Caco-2 (cell line): ENCODE results near the gene KRTAP12-1. TPM values are rescaled to one million over a fixed set of nuclear protein-coding genes. Genes with fewer than 3 reads are reported as not detected.

Experiments
- BruUV-seq: library from RNA; stranded (reverse); fragments of 400-500 nt; replicated peaks from 2 replicates; lab custom pipeline; 2021; lab: Mats Ljungman, UMichigan
- CTCF ChIA-PET: fragments of 300-600 bp; sonication (Branson Sonifier 250); formaldehyde crosslinking; loops from one replicate; lab custom pipeline; 2022; ENCODE audit warnings: antibody characterized with exemption; lab: Charles Lee
- POLR2A ChIA-PET: fragments of 300-600 bp; sonication (Branson Sonifier 250); formaldehyde crosslinking; loops from one replicate; lab custom pipeline; 2022; ENCODE audit warnings: antibody characterized with exemption; lab: Charles Lee
- DNase-seq, 2 experiments: peaks; one replicate each; pipeline versions ENCODE4 v3.0.0 to v3.0.0-alpha.2; 2020 to 2022
- H3K27me3 ChIP-seq: replicated peaks from 2 replicates; pipeline ENCODE4 v1.6.0; 2011; ENCODE audit warnings: low read length; ENCODE audit not compliant: control insufficient read depth, insufficient read depth
- H3K36me3 ChIP-seq: 2 replicates; pipeline ENCODE4 v1.5.1; 2011; ENCODE audit warnings: low read length; ENCODE audit not compliant: control insufficient read depth, insufficient read depth
- H3K4me1 ChIP-seq: fragments of 250-450 bp; sonication (Bioruptor Pico); 2 replicates; pipeline ENCODE4 v1.5.1; 2020; ENCODE audit warnings: mild to moderate bottlenecking
- H3K4me3 ChIP-seq: 2 replicates; pipeline ENCODE4 v1.5.1; 2011; ENCODE audit warnings: low read depth, mild to moderate bottlenecking, control low read depth, low read length
- H3K9me3 ChIP-seq: fragments of 250-450 bp; sonication (Bioruptor Pico); 2 replicates; pipeline ENCODE4 v1.5.1; 2020; ENCODE audit warnings: mild to moderate bottlenecking, moderate library complexity
- H3K27ac Mint-ChIP-seq: one replicate; pipeline ENCODE4 v1.8.0; 2022; ENCODE audit warnings: mixed read lengths; ENCODE audit not compliant: unreplicated experiment
- H3K27me3 Mint-ChIP-seq: one replicate; pipeline ENCODE4 v1.8.0; 2022; ENCODE audit warnings: mixed read lengths; ENCODE audit not compliant: insufficient read depth, unreplicated experiment
- H3K36me3 Mint-ChIP-seq: one replicate; pipeline ENCODE4 v1.8.0; 2022; ENCODE audit warnings: mild to moderate bottlenecking, mixed read lengths; ENCODE audit not compliant: insufficient read depth, unreplicated experiment
- H3K4me1 Mint-ChIP-seq: one replicate; pipeline ENCODE4 v1.8.0; 2022; ENCODE audit warnings: low read depth, mixed read lengths; ENCODE audit not compliant: unreplicated experiment
- H3K4me3 Mint-ChIP-seq: one replicate; pipeline ENCODE4 v1.8.0; 2022; ENCODE audit warnings: mild to moderate bottlenecking, moderate library complexity, mixed read lengths; ENCODE audit not compliant: unreplicated experiment
- H3K9me3 Mint-ChIP-seq: one replicate; pipeline ENCODE4 v1.8.0; 2022; ENCODE audit warnings: mixed read lengths; ENCODE audit not compliant: unreplicated experiment
- intact Hi-C: fragments of 100-400 bp; cut with micrococcal nuclease; formaldehyde crosslinking; loops from one replicate; pipeline ENCODE4 v1.10.0; 2022; ENCODE audit not compliant: unreplicated experiment
- total RNA-seq: library from RNA; stranded (reverse); gene quantifications from 2 replicates; pipeline ENCODE4 v1.2.3, GENCODE V29; 2022
- TF ChIP-seq, protein P1 (sequence below), 2 experiments: fragments of 200-600 bp in 1 of 2; IDR thresholded peaks; 1 replicate in 1 of 2; 2 replicates in 1 of 2; pipeline versions ENCODE4 v1.5.1 to v1.8.0; 2011 to 2022; ENCODE audit warnings: antibody characterized with exemption in 1 of 2, control low read depth in 1 of 2, inconsistent platforms in 1 of 2, low read depth in 1 of 2, low read length in 1 of 2, mild to moderate bottlenecking in 1 of 2, moderate library complexity in 1 of 2; ENCODE audit not compliant: insufficient read depth in 1 of 2, severe bottlenecking in 1 of 2, unreplicated experiment in 1 of 2

The KRTAP12-1 gene
- total RNA-seq, 1 experiment from 2014 or later: not detected

- H3K27ac Mint-ChIP-seq: no peak overlapping the region
- POLR2A ChIA-PET: no interaction called here
- H3K27me3 Mint-ChIP-seq: peaks cover 8% of the 10 kb centered on the region
- Histone ChIP-seq H3K9me3 (peaks cover 13% of the 10 kb centered on the region), H3K4me3 (no peak overlapping the region), H3K36me3 (no peaks in the 10 kb centered on the region), H3K4me1 (no peaks in the 10 kb centered on the region), H3K27me3 (no peaks in the 10 kb centered on the region)
- no peaks in the 10 kb centered on the region for H3K36me3 Mint-ChIP-seq
- no peaks in the 10 kb centered on the region for H3K4me1 Mint-ChIP-seq
- no TSS peak for BruUV-seq
- H3K4me3 Mint-ChIP-seq: no peak overlapping the region
- no peak for DNase-seq
- TF ChIP-seq, protein P1, sequence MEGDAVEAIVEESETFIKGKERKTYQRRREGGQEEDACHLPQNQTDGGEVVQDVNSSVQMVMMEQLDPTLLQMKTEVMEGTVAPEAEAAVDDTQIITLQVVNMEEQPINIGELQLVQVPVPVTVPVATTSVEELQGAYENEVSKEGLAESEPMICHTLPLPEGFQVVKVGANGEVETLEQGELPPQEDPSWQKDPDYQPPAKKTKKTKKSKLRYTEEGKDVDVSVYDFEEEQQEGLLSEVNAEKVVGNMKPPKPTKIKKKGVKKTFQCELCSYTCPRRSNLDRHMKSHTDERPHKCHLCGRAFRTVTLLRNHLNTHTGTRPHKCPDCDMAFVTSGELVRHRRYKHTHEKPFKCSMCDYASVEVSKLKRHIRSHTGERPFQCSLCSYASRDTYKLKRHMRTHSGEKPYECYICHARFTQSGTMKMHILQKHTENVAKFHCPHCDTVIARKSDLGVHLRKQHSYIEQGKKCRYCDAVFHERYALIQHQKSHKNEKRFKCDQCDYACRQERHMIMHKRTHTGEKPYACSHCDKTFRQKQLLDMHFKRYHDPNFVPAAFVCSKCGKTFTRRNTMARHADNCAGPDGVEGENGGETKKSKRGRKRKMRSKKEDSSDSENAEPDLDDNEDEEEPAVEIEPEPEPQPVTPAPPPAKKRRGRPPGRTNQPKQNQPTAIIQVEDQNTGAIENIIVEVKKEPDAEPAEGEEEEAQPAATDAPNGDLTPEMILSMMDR (IDR thresholded peaks at IDR 0.05; ENCODE audit: insufficient read depth in 1 of 2, low read depth in 1 of 2, low read length in 1 of 2, severe bottlenecking in 1 of 2, unreplicated experiment in 1 of 2): no peak
- intact Hi-C loops: no loop called here
- CTCF ChIA-PET: no interaction called here
- H3K9me3 Mint-ChIP-seq: peaks cover 55% of the 10 kb centered on the region
Observed at GRCh38 chr21:44644878-44645277, 37.1 kb downstream of the KRTAP12-1 start.

DNA sequence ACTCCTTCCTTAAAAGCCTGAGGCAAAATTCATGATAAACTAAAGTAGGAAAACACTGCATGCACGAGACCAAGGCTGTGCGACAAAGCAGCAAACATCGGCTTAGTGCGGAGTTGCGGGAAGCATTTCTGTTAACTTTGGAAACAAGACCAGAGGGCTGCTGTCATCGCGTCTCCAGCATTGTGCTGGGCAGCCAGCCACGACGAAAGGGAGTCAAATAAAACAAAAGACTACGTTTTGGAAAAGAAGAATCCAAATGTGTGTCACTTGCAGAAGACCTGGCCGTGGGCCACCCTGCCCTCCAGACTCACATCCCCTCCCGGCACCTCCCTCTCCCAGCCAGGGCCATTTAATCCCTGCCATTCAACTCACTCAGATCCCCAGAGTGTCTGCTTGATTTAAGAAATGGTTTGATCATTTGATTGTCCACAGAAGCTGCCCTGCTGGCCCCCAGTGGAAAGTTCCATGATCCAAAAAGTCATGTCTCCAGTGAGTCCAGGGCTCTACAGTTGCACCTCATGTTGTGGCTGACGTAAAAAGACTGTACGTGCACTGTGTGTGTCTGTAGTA, 38.1 kb downstream of the KRTAP12-1 start:
- no peaks in the 10 kb centered on the region for H3K27me3 ChIP-seq
- peaks cover 13% of the 10 kb centered on the region for H3K9me3 ChIP-seq
- Mint-ChIP-seq H3K27ac (no peak overlapping the region), H3K4me1 (no peaks in the 10 kb centered on the region), H3K4me3 (no peak overlapping the region), H3K36me3 (no peaks in the 10 kb centered on the region), H3K27me3 (peaks cover 8% of the 10 kb centered on the region), H3K9me3 (peaks cover 55% of the 10 kb centered on the region)
- POLR2A ChIA-PET: no interaction called here
- no peaks in the 10 kb centered on the region for H3K4me1 ChIP-seq
- BruUV-seq: no TSS peak
- H3K4me3 ChIP-seq: no peak overlapping the region
- intact Hi-C loops: no loop called here
- CTCF ChIA-PET: no interaction called here
- no peaks in the 10 kb centered on the region for H3K36me3 ChIP-seq
- no peak for DNase-seq
- TF ChIP-seq, protein P1 (IDR thresholded peaks at IDR 0.05; ENCODE audit: insufficient read depth in 1 of 2, low read depth in 1 of 2, low read length in 1 of 2, severe bottlenecking in 1 of 2, unreplicated experiment in 1 of 2): no peak

DNA sequence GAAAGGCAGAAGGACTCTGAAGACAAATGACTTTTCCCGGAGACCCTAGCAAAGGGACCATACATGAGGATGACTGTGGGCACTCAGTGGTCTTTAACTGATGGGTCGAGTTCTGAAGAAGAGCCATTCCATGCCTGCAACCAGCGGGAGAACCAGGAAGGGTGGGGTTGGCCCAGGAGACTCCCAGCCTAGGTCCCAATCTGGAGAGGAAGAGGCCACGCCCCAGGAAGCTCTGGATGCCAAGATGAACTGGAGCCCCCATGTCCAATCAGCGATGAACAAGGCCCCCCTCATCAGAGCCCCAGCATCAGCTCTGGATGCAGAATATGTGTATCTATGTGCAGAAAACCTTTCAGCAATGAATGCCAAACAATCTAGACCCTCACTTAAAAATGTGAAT, 41.2 kb downstream of the KRTAP12-1 start:
- TF ChIP-seq, protein P1 (IDR thresholded peaks at IDR 0.05; ENCODE audit: insufficient read depth in 1 of 2, low read depth in 1 of 2, low read length in 1 of 2, severe bottlenecking in 1 of 2, unreplicated experiment in 1 of 2): no peak
- Mint-ChIP-seq H3K27me3 (peaks cover 8% of the 10 kb centered on the region), H3K4me1 (no peaks in the 10 kb centered on the region), H3K36me3 (no peaks in the 10 kb centered on the region), H3K27ac (no peak overlapping the region), H3K4me3 (no peak overlapping the region), H3K9me3 (peaks cover 50% of the 10 kb centered on the region)
- H3K4me1 ChIP-seq: no peaks in the 10 kb centered on the region
- no peak for DNase-seq
- ChIA-PET CTCF (no interaction called here), POLR2A (no interaction called here)
- no peaks in the 10 kb centered on the region for H3K27me3 ChIP-seq
- intact Hi-C loops: no loop called here
- no peak overlapping the region for H3K4me3 ChIP-seq
- no peaks in the 10 kb centered on the region for H3K36me3 ChIP-seq
- BruUV-seq: no TSS peak
- peaks cover 13% of the 10 kb centered on the region for H3K9me3 ChIP-seq
